Measurements from ENCODE around the gene RTN4R. TPM values are rescaled to one million over a fixed set of nuclear protein-coding genes. Genes with fewer than 3 reads are reported as not detected.

RTN4R gene
- total RNA-seq, 2 experiments from 2014 or later: 0.36 to 0.50 TPM

DNA sequence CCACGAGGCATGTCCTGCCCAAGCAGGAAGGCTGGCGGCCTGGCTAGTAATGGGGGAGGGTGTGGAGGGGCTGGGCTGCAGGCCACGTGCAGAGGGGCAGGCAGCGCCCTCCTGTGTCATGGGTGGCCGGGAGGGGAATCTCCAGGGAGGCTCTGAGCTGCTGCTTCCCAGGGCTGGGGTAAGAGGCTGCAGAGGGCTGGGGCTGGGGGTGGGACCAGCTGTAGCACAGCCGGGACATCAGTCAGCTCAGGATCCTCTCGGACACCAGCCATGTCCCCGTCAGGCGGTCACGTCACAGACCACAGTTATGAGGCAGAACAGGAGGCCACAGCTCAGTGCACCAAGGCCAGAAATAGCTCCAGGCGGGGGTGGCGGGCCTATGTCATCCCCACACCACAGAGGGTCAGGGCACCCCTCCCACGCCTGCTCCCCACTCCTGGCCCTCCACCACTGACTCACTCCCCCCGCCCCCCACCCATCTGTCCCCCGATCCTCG is 21.1 kb downstream of the RTN4R start:
- Histone ChIP-seq H3K27ac (ENCODE audit: low read depth in 1 of 2, low read length in 2 of 2) (no peak overlapping the region), H3K4me3 (ENCODE audit: low read length) (no peak overlapping the region), H3K4me1 (ENCODE audit: insufficient read depth, low read length) (peaks cover 48% of the 10 kb centered on the region), H3K36me3 (ENCODE audit: insufficient read depth, low read length) (no peaks in the 10 kb centered on the region), H3K27me3 (ENCODE audit: control insufficient read depth in 1 of 2, insufficient read depth in 2 of 2, low read length in 2 of 2) (no peaks in the 10 kb centered on the region), H3K9me3 (ENCODE audit: control insufficient read depth in 1 of 2, insufficient read depth in 1 of 2, low read length in 2 of 2) (peaks cover 0 to 4% of the 10 kb centered on the region in 2 experiments)
- ChIA-PET CTCF (interaction anchor here (1.2 kb wide), 1 partner anchor 209 kb away, joined by 3 read pairs; no protein-coding TSS in a partner anchor), POLR2A (no interaction called here)
- ATAC-seq (ENCODE audit: poor library complexity) (no peak), DNase-seq (no peak)
- H3K27ac Mint-ChIP-seq: no peak overlapping the region
- no peaks in the 10 kb centered on the region for H3K9me3 Mint-ChIP-seq
- no peaks in the 10 kb centered on the region for H3K36me3 Mint-ChIP-seq (ENCODE audit: low read depth)
- H3K4me1 Mint-ChIP-seq (ENCODE audit: low read depth): peaks cover 39% of the 10 kb centered on the region
- no peak overlapping the region for H3K4me3 Mint-ChIP-seq
- no peaks in the 10 kb centered on the region for H3K27me3 Mint-ChIP-seq
- no peak for TF ChIP-seq CTCF (IDR thresholded peaks at IDR 0.05)
- intact Hi-C loops (cut with DNase I, micrococcal nuclease): no loop called here

DNA sequence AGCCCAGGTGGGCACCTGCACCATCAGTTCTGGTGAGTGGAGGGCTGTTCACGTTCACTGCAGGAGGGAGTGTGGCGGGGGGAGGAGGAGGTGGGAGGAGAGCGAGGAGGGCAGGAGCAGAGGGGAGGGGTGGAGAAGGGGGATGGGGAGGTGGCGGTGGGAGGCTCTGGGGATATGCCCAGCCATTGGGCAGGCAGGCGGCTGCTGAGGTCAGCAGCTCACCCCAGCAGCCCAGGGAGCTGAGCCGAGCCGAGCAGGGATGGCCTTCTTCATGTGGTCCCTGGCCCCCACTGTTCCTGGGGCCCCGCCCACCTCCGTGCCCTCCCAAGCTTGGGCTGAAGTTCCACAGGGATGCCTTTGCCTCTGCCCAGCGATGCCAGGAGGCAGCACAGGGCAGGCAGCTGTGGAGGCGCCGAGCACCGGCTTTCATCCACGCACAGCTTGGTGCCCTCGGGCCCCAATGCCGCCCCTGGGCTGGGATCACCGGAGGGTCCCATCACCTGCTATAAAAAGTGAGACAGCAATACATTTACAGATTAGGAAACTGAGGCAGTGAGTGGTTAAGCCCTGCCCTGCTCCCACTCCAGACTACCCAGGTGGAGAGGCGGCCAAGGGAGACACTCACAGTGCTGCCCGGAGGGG is 21.6 kb downstream of the RTN4R start:
- H3K27me3 ChIP-seq (ENCODE audit: control insufficient read depth in 1 of 2, insufficient read depth in 2 of 2, low read length in 2 of 2): no peaks in the 10 kb centered on the region
- H3K27ac ChIP-seq (ENCODE audit: low read depth in 1 of 2, low read length in 2 of 2): no peak overlapping the region
- no peaks in the 10 kb centered on the region for H3K36me3 ChIP-seq (ENCODE audit: insufficient read depth, low read length)
- Mint-ChIP-seq H3K27ac (peak overlapping the region; percentile 95), H3K9me3 (no peaks in the 10 kb centered on the region), H3K4me3 (no peak overlapping the region), H3K4me1 (ENCODE audit: low read depth) (peaks cover 39% of the 10 kb centered on the region), H3K27me3 (no peaks in the 10 kb centered on the region), H3K36me3 (ENCODE audit: low read depth) (no peaks in the 10 kb centered on the region)
- H3K4me1 ChIP-seq (ENCODE audit: insufficient read depth, low read length): peaks cover 54% of the 10 kb centered on the region
- ATAC-seq (ENCODE audit: poor library complexity): no peak
- no peak for TF ChIP-seq CTCF (IDR thresholded peaks at IDR 0.05)
- CTCF ChIA-PET: interaction anchor here (1.2 kb wide), 1 partner anchor 210 kb away, joined by 3 read pairs; no protein-coding TSS in a partner anchor
- no peak for DNase-seq
- POLR2A ChIA-PET: no interaction called here
- H3K4me3 ChIP-seq (ENCODE audit: low read length): no peak overlapping the region
- H3K9me3 ChIP-seq (ENCODE audit: control insufficient read depth in 1 of 2, insufficient read depth in 1 of 2, low read length in 2 of 2): peaks cover 0 to 4% of the 10 kb centered on the region in 2 experiments
- intact Hi-C loops (cut with DNase I, micrococcal nuclease): no loop called here

DNA sequence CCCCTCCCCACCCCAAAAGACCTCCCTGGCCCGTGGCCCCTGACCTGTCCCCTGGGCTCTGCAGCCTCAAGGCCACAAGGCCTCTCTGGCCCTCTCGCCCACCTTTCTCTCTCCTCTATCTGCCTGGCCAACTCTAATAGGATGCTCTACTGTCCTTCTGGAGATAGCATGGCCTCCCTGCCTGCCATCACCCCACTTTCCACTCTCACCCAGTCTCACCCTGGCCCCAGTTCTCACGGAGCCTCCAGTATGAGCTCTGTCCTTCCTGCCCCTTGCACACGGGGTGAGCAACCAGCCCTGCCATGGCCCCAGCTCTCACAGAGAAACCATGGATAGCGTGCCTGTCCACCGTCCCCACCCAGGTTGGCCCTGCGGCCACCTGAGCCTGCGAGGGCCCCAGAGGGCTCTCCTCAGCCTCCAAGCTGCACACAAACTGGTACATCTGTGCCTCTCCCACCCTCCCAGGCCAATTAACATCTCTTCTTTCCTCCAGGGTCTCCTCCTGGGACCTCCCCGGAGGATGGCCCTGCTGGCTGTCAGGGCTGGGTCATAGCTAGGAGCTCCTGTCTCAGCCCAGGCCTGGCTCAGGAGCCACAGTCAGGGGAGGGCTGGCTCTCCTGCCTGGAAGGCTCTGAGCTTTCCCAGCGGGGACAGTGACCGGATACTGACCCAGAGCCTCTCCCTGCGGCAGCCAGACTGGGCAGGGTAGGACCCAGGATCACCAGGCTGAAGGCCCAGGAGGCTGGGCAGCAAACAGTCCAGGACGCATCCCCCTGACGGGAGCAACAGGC is 22.3 kb downstream of the RTN4R start:
- H3K36me3 Mint-ChIP-seq (ENCODE audit: low read depth): no peaks in the 10 kb centered on the region
- Histone ChIP-seq H3K4me1 (ENCODE audit: insufficient read depth, low read length) (peaks cover 61% of the 10 kb centered on the region), H3K9me3 (ENCODE audit: control insufficient read depth in 1 of 2, insufficient read depth in 1 of 2, low read length in 2 of 2) (peaks cover 0 to 4% of the 10 kb centered on the region in 2 experiments), H3K27ac (ENCODE audit: low read depth in 1 of 2, low read length in 2 of 2) (peak overlapping the region; percentile 49 to 78), H3K4me3 (ENCODE audit: low read length) (no peak overlapping the region), H3K27me3 (ENCODE audit: control insufficient read depth in 1 of 2, insufficient read depth in 2 of 2, low read length in 2 of 2) (no peaks in the 10 kb centered on the region), H3K36me3 (ENCODE audit: insufficient read depth, low read length) (no peaks in the 10 kb centered on the region)
- ChIA-PET POLR2A (no interaction called here), CTCF (no interaction called here)
- TF ChIP-seq CTCF (IDR thresholded peaks at IDR 0.05): no peak
- peak overlapping the region; percentile 30 for H3K4me3 Mint-ChIP-seq
- DNase-seq: no peak
- peaks cover 39% of the 10 kb centered on the region for H3K4me1 Mint-ChIP-seq (ENCODE audit: low read depth)
- peak overlapping the region; percentile 95 for H3K27ac Mint-ChIP-seq
- H3K27me3 Mint-ChIP-seq: no peaks in the 10 kb centered on the region
- no peaks in the 10 kb centered on the region for H3K9me3 Mint-ChIP-seq
- no peak for ATAC-seq (ENCODE audit: poor library complexity)
- intact Hi-C loops (cut with DNase I, micrococcal nuclease): no loop called here
